Retinal pigment epithelial cell (primary cell): ENCODE data around the gene SLC11A2.

ENCODE experiments used
- DNase-seq: peaks from one replicate; pipeline ENCODE4 v3.0.0-alpha.2; 2010; ENCODE audit warnings: low read depth
- H3K4me3 ChIP-seq: 2 replicates; pipeline ENCODE4 v1.5.1; 2011; ENCODE audit warnings: mild to moderate bottlenecking, low read length, control low read depth, moderate library complexity
- TF ChIP-seq, protein P1 (sequence below): conservative IDR thresholded peaks from 2 replicates; pipeline ENCODE4 v1.5.1; 2011; ENCODE audit warnings: low read depth, low read length, control low read depth, inconsistent platforms

SLC11A2 gene

DNA sequence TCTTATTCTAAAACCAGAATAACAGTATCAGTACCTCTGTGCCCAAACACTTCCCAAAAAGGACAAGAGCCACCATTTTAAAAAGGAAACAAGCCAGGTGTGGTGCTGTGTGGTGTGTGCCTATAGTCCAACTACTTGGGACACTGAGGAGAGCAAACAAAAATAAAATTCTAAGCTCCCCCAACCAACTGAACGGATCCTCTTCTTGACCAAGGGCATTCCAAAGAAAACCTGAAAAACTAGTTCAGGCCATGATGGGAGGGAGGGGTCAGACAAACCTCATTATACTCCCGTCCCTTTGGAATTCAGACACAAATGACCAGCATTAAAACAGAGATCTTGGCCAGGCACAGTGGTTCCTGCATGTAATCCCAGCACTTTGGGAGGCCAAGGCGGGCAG, 20.5 kb downstream of the SLC11A2 start:
- TF ChIP-seq, protein P1, sequence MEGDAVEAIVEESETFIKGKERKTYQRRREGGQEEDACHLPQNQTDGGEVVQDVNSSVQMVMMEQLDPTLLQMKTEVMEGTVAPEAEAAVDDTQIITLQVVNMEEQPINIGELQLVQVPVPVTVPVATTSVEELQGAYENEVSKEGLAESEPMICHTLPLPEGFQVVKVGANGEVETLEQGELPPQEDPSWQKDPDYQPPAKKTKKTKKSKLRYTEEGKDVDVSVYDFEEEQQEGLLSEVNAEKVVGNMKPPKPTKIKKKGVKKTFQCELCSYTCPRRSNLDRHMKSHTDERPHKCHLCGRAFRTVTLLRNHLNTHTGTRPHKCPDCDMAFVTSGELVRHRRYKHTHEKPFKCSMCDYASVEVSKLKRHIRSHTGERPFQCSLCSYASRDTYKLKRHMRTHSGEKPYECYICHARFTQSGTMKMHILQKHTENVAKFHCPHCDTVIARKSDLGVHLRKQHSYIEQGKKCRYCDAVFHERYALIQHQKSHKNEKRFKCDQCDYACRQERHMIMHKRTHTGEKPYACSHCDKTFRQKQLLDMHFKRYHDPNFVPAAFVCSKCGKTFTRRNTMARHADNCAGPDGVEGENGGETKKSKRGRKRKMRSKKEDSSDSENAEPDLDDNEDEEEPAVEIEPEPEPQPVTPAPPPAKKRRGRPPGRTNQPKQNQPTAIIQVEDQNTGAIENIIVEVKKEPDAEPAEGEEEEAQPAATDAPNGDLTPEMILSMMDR: no peak
- H3K4me3 ChIP-seq: no peak overlapping the region
- no peak for DNase-seq

DNA sequence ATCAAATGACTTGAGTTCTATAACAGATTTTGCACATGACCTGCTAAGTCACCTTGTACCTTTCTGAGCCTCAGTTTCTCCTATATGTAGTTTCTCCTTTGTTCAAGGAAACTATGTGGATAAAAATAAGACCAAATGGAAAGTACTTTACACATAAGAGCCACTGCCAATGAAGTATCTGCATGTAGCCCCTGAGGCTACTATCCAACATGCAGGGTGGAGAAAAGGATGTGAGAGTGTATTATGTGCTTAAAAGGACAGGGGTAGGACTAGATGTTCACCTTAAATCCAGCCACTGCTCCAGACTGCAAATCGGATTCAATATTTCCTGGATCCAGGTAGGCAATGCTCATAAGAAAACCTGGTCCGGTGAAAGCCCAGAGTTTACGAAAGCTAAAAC, 21.2 kb downstream of the SLC11A2 start:
- TF ChIP-seq, protein P1: no peak

DNA sequence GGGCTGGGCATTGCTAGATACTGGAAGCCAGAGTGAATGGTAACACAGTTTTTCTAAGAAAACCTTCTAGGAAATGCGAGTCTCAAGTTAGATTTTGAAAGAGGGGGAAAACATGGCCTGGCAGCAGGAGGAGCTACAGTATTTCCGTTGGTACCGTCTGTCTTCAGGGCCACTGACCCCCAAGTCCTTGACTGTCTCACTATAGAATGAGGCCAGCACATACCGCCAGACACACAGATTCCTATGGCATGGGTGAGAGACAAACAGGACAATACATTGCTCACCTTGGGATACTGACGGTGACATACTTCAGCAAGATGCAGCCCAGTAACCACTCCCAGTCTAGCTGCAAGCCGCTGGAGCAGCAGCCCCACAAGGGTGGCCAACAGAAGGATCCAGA, 21.7 kb downstream of the SLC11A2 start:
- TF ChIP-seq, protein P1: no peak
- no peak overlapping the region for H3K4me3 ChIP-seq
- no peak for DNase-seq

More for the DNA sequence above, 21.2 kb downstream of the SLC11A2 start:
- no peak for DNase-seq
- no peak overlapping the region for H3K4me3 ChIP-seq

DNA sequence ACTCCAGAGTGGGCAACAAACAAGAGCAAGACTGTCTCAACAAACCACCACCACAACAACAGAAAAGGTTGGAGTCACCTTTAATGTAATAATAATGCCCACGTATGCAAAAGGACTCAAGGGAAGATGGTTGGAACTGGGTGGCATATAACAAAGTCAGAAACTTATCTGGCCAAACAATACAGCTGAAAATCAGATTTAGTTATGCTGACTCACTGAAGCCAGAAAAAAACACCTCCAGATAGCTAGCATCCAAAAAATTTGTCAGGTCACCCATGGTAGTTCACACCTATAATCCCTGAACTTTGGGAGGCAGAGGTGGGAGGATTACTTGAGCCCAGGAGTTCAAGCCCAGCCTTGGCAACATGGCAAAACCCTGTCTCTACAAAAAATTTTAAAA, 24.4 kb downstream of the SLC11A2 start:
- TF ChIP-seq, protein P1: no peak
- no peak overlapping the region for H3K4me3 ChIP-seq
- no peak for DNase-seq

DNA sequence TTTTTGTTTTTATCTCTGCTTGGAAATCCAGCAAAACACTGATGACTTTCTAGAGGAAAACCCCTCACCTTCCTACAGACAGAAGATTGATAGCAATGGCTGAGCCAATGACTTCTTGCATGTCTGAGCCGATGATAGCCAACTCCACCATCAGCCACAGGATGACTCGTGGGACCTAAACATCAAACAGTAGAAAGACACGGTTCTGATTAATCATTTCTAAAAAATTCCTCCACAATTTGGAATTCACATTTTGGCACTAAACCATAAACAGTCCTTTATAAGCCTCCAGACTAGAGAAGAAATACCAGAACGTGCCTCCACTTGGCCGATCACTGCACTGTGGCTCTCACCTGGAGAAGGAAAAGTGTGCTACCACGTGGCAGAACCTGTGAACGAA, 25.9 kb downstream of the SLC11A2 start:
- TF ChIP-seq, protein P1: no peak
- DNase-seq: no peak
- H3K4me3 ChIP-seq: no peak overlapping the region

DNA sequence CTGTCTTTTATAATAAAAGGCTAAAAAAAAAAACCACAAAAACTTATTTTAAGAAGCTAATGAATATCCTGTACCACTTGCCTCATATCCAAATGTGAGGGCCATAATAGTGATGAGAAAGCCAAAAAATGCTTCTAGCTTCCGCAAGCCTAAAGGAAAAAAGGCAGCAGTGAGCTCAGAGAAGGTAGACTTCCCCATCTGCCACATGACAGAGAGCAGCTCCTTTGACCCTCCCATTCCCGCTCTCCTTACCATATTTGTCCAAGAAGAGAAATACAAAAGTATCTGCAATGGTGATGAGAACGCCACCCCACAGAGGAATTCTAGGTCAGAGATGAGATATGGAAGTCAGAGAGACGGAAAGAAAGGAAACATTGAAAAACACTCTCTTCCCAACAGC, 27.1 kb downstream of the SLC11A2 start:
- no peak for DNase-seq
- TF ChIP-seq, protein P1: no peak
- no peak overlapping the region for H3K4me3 ChIP-seq

DNA sequence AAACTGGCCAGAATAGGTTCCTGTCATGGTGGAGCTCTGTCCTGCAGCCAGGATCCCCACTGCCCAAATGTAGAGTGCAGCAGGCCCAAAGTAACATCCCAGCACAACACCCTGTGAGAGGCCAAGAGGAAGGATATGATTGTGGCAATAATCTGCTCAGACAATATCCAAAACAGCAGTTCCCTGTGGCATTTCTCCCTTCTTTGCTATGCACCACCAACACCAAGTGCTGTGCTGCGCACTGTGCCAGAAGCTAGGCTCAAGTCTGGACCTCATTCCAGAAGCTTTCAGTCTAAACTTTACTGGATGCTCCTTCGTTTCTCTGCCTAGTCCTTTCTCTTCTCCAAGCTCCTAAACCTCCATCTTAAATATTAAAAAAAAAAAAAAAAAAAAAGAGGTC, 33.4 kb downstream of the SLC11A2 start:
- TF ChIP-seq, protein P1: no peak
- DNase-seq: no peak
- no peak overlapping the region for H3K4me3 ChIP-seq
